ENCODE data around the gene RPS28.
"Not testable (repeated sequence)": the region's sequence is repeated elsewhere in the genome, so short reads cannot be mapped to it uniquely, and the experiment has no call there.

Gene RPS28

DNA sequence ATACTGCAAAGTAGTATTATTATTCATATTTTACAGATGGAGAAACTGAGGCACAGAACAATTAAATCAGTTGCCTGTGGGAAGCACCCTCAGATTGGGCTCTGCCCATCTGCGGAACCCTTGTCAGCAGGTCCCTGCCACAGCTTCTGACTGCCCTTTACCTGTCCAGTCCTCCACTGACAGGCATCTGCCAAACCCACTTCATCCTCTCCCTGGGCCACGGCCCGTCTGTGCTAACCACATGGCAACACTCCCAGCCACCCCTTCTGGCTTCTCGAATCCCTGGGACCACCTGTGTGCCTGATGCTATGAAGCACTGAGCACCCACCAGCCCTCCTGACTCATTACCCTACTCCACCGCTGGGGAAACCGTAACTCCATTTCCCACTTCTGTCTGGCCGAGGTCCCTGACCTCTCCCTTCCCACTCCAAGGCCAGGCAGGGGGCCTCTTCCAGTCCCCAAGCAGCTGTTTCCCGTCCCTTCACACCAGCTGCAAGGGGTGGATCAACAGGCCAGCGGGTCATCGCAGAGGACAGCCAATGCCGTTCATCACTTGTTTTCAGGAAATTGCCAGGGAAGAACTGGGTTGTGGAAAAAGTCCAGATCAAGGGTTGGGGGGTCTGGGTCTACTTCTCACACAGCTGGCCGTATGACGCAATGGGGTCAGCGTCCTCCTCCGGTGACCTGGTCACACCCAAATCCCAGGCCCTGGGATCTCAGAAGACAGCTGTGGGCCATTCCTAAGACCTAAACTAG lies 19.2 kb downstream of the RPS28 start:
- no peak for FAIRE-seq
- no peak for DNase-seq (ENCODE audit: insufficient read length, low spot score)
- TF ChIP-seq TAF1 (IDR thresholded peaks at IDR 0.05; ENCODE audit: low read depth, low read length) (no peak), POU2F2 (IDR thresholded peaks at IDR 0.05; ENCODE audit: low read depth, low read length) (no peak), POLR2AphosphoS5 (IDR thresholded peaks at IDR 0.05; ENCODE audit: low read depth, low read length) (no peak), PAX5 (IDR thresholded peaks at IDR 0.05; ENCODE audit: insufficient read depth, low read length, severe bottlenecking) (no peak), POLR2A (IDR thresholded peaks at IDR 0.05; ENCODE audit: low read depth, low read length) (no peak), SPI1 (IDR thresholded peaks at IDR 0.05; ENCODE audit: low read depth, low read length) (no peak)

DNA sequence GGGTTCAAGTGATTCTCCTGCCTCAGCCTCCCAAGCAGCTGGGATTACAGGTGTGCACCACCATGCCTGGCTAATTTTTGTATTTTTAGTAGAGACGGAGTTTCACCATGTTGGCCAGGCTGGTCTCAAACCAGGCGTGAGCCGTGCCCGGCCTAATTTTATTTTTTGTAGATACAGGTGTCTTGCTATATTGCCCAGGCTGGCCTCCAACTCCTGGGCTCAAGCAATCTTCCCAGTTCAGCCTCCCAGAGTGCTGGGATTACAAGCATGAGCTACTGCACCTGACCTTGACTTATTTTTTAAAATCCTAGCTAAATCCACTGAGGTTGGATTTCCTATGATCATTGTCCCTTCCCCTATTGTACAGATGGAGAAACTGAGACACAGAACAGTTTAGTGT lies 20.2 kb downstream of the RPS28 start:
- FAIRE-seq; DNase-seq (ENCODE audit: insufficient read length, low spot score): not testable (repeated sequence)

DNA sequence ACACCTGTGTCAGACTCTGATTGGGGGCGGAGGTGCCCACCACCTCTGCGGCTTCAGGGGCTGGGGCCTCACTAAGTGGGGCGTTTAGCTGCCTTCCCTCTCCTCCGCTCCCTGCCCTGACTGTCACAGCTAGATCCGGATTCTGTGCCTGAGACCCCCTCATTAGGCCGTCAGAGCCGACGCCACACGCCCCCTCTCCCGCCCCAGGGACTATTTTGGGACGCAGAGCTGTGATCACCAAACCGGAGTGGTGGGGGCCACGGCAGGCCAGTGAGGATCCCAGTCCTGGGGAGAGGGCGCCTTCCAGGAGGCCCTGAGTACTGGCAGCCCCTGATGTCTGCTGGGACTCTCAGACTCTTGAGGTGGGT lies 21.0 kb downstream of the RPS28 start:
- FAIRE-seq: no peak
- no peak for DNase-seq (ENCODE audit: insufficient read length, low spot score)
- no peak for TF ChIP-seq POLR2A (IDR thresholded peaks at IDR 0.05; ENCODE audit: low read depth, low read length)
- TF ChIP-seq PAX5 (IDR thresholded peaks at IDR 0.05; ENCODE audit: insufficient read depth, low read length, severe bottlenecking): no peak
- no peak for TF ChIP-seq POLR2AphosphoS5 (IDR thresholded peaks at IDR 0.05; ENCODE audit: low read depth, low read length)
- no peak for TF ChIP-seq SPI1 (IDR thresholded peaks at IDR 0.05; ENCODE audit: low read depth, low read length)
- no peak for TF ChIP-seq TAF1 (IDR thresholded peaks at IDR 0.05; ENCODE audit: low read depth, low read length)
- no peak for TF ChIP-seq POU2F2 (IDR thresholded peaks at IDR 0.05; ENCODE audit: low read depth, low read length)

DNA sequence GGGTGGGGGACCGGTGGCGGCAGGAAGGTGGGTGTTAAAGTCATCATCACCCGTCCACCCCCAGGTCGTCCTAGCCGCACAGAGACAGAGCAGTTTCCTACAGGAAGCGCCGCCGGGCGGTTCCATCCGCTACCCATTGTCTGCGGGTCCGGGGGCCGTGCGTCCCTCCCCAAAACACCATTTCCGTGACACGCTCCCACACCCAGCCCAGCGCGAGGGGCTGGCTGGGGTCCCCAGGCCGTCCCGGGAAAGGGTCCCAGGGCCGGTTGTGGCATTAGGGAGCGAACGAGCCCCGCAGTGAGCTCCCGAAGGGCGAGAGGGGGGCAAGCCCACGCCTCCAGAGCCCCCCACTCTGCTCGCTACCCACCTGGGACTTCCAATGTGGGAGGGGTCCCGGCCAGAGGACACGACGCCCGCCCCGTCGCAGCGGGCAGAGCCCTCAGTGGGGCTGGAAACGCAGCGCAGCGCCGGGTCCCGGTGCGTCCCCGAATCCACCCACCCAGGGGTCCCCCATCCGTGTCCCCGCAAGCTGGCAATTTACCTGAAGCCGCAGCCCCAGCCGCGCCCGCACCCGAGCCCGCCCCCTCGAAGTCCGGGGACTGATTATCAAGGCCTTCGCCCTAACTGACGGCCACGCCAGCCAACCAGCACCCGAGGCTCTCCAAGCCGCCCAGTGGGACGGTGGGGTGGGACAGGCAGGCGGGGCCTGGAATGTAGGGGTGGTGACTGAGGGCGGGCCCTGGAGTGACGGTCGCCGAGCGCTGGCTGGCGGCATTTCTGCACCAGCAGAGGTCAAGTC lies 21.6 kb downstream of the RPS28 start, which contains the start of gene KANK3:
TSS of gene KANK3 (minus strand) at position 579 of the 799 bp plus-strand sequence. CDS start 5,434 bp downstream, outside the sequence.
- TF ChIP-seq POU2F2 (IDR thresholded peaks at IDR 0.05; ENCODE audit: low read depth, low read length): no peak
- no peak for TF ChIP-seq TAF1 (IDR thresholded peaks at IDR 0.05; ENCODE audit: low read depth, low read length)
- no peak for TF ChIP-seq SPI1 (IDR thresholded peaks at IDR 0.05; ENCODE audit: low read depth, low read length)
- no peak for TF ChIP-seq POLR2AphosphoS5 (IDR thresholded peaks at IDR 0.05; ENCODE audit: low read depth, low read length)
- TF ChIP-seq PAX5 (IDR thresholded peaks at IDR 0.05; ENCODE audit: insufficient read depth, low read length, severe bottlenecking): no peak
- no peak for TF ChIP-seq POLR2A (IDR thresholded peaks at IDR 0.05; ENCODE audit: low read depth, low read length)
- FAIRE-seq: peak; percentile 94
- peak; percentile 99 for DNase-seq (ENCODE audit: insufficient read length, low spot score)

DNA sequence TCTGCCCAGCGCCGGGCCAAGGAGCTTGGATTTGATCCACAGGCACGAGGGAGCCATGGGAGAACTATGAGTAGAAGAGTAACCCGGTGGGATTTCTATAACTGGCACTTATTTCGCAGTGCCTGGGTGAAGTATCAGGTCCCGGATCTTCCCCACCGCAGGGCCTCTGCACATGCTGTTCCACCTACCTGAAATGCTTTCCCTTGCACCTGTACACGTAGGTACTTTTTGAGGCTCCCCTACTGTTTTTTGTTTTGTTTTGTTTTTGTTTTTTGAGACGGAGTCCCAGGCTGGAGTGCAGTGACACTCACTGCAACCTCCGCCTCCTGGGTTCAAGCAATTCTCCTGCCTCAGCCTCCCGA lies 22.2 kb downstream of the RPS28 start:
- no peak for TF ChIP-seq POLR2AphosphoS5 (IDR thresholded peaks at IDR 0.05; ENCODE audit: low read depth, low read length)
- TF ChIP-seq PAX5 (IDR thresholded peaks at IDR 0.05; ENCODE audit: insufficient read depth, low read length, severe bottlenecking): no peak
- TF ChIP-seq POU2F2 (IDR thresholded peaks at IDR 0.05; ENCODE audit: low read depth, low read length): no peak
- no peak for TF ChIP-seq TAF1 (IDR thresholded peaks at IDR 0.05; ENCODE audit: low read depth, low read length)
- no peak for TF ChIP-seq SPI1 (IDR thresholded peaks at IDR 0.05; ENCODE audit: low read depth, low read length)
- TF ChIP-seq POLR2A (IDR thresholded peaks at IDR 0.05; ENCODE audit: low read depth, low read length): no peak
- no peak for DNase-seq (ENCODE audit: insufficient read length, low spot score)
- no peak for FAIRE-seq

DNA sequence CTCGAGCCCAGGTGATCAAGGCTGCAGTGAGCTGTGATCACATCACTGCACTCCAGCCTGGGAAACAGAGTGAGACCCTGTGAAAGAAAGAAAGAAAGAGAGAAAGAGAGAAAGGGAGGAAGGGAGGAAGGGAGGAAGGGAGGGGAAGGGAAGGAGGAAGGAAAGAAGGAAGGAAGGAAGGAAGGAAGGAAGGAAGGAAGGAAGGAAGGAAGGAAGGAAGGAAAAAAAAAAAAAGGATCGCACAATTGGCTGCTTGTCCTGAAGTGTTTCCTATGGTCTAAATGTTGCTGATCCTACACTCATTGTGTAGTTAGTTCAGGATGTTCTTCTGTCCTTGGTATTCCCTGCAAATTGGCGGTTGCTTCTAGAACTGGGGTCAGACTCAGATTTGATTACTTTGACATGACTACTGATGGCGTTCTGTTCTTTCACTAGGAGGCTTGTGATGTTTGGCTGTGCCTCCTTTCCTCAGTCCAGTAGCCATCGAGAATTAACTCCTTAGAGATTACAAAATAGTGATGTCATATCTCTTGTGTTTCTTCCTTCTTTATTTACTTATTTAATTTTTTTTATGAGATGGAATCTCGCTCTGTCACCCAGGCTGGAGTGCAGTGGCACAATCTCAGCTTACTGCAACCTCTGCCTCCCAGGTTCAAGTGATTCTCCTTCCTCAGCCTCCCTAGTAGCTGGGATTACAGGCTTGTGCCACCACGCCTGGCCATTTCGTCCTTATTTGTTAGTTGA lies 28.5 kb downstream of the RPS28 start:
- FAIRE-seq; DNase-seq (ENCODE audit: insufficient read length, low spot score): not testable (repeated sequence)

DNA sequence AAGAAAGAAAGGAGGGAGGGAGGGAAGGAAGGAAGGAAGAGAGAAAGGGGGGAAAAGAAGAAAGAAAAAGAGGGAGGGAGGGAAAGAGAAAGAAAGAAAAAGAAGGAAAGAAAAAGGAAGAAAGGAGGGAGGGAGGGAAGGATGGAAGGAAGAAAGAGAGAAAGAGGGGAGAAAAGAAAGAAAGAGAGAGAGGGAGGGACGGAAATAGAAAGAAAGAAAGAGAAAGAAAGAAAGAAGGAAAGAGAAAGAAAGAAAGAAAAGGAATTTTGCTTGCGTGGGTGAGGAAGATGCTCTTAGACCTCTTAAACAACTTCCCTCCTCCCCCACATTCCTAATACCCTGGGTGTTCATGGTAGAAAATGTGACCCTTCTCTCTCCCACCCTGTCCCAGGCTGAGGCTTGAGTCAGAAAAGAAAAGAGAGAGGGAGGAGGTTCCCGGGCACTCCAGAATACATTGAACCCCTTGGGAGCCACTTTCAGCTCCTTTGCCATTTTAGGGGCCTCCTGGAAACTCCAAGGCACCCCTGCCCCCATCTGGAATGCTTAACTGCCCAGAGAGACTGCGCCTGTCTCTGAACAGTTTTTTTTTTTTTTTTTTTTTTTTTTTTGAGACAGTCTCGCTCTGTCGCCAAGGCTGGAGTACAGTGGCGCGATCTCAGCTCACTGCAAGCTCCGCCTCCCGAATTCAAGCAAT lies 31.0 kb downstream of the RPS28 start:
- FAIRE-seq: no peak
- TF ChIP-seq POLR2AphosphoS5 (IDR thresholded peaks at IDR 0.05; ENCODE audit: low read depth, low read length): no peak
- no peak for TF ChIP-seq SPI1 (IDR thresholded peaks at IDR 0.05; ENCODE audit: low read depth, low read length)
- no peak for TF ChIP-seq TAF1 (IDR thresholded peaks at IDR 0.05; ENCODE audit: low read depth, low read length)
- TF ChIP-seq PAX5 (IDR thresholded peaks at IDR 0.05; ENCODE audit: insufficient read depth, low read length, severe bottlenecking): no peak
- TF ChIP-seq POLR2A (IDR thresholded peaks at IDR 0.05; ENCODE audit: low read depth, low read length): no peak
- no peak for TF ChIP-seq POU2F2 (IDR thresholded peaks at IDR 0.05; ENCODE audit: low read depth, low read length)
- DNase-seq (ENCODE audit: insufficient read length, low spot score): no peak

DNA sequence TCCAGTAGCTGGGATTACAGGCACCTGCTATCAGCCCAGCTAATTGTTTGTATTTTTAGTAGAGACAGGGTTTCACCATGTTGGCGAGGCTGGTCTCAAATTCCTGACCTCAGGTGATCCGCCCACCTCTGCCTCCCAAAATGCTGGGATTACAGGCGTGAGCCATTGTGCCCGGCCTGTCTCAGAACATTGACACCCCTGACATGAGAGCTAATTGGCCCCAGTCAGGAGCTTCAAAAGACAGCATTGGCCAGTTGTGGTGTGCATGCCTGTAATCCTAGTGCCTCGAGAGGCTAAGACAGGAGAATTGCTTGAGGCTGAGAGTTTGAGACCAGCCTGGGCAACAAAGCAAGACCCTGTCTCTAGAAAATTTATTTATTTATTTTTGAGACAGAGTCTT lies 31.5 kb downstream of the RPS28 start:
- FAIRE-seq; DNase-seq (ENCODE audit: insufficient read length, low spot score): not testable (repeated sequence)

DNA sequence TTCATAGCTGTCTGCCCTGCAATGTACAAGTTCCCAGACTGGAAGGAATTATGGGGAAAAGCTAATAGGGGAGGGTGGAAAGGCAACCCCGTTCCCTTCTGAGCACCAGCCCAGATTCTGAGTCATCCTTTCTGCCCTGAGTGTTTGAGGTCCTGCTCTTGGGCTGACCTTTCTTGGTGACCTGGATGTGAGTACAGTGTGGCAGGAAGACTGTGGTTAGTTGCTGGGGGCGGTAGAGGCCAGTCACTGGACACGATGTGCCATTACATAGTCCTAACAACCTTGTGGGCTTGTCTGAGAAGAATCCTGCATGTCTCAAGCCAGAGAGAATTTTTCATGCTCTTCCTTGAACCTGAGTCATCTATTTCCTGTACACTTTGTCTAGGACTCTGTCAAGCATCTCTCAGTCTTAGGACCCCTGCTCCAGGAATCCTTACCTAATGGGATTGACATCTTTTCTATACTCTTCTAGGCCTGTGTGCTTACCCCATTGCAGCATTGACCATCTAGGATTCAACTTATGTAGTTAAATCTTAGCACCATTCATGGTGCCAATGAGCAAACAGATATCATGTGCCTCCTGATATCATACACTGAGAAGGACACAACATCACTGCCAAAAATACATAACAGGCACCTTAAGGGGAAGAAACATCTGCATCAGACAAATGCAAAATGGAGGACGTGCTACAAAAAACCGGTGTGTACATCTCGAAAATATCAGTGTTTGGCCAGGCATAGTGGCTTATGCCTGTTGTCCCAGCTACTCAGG lies 34.5 kb downstream of the RPS28 start:
- no peak for TF ChIP-seq SPI1 (IDR thresholded peaks at IDR 0.05; ENCODE audit: low read depth, low read length)
- TF ChIP-seq PAX5 (IDR thresholded peaks at IDR 0.05; ENCODE audit: insufficient read depth, low read length, severe bottlenecking): no peak
- DNase-seq (ENCODE audit: insufficient read length, low spot score) (no peak), FAIRE-seq (no peak)

Measured in GM12891 (cell line).